HepG2 (cell line): Measurements from ENCODE around the gene CFAP92.

ENCODE experiments used
- ATF6 ChIP-seq: sonication (generic); formaldehyde crosslinking; conservative IDR thresholded peaks from 2 replicates; pipeline ENCODE4 v1.4.0; 2020; ENCODE audit warnings: missing genetic modification reagents
- CBX2 ChIP-seq, 2 experiments: fragments of 200-600 bp in 1 of 2; sonication (generic); formaldehyde crosslinking in 1 of 2; IDR thresholded peaks; 2 replicates each; pipeline versions ENCODE4 v1.7.0 to v1.8.1; 2018 to 2022; ENCODE audit warnings: low read depth in 2 of 2, low read length in 1 of 2, mild to moderate bottlenecking in 1 of 2, missing genetic modification reagents in 1 of 2
- CTCF ChIP-seq: sonication (generic); formaldehyde crosslinking; IDR thresholded peaks from 2 replicates; pipeline ENCODE4 v1.5.0; 2020; ENCODE audit warnings: mild to moderate bottlenecking, missing genetic modification reagents, moderate library complexity
- POLR2A ChIP-seq, 2 experiments: IDR thresholded peaks; 2 replicates each; pipeline ENCODE4 v1.6.1; 2011; ENCODE audit warnings: low read depth in 2 of 2, low read length in 2 of 2, mild to moderate bottlenecking in 1 of 2, moderate library complexity in 1 of 2; ENCODE audit not compliant: insufficient read depth in 1 of 2

- TF ChIP-seq CBX2 (IDR thresholded peaks at IDR 0.05; ENCODE audit: low read depth, low read length) (no peak), CBX2 (CRISPR knock-in tag; IDR thresholded peaks at IDR 0.05; ENCODE audit: low read depth) (no peak), POLR2A (IDR thresholded peaks at IDR 0.05; ENCODE audit: insufficient read depth in 1 of 2, low read depth in 2 of 2, low read length in 2 of 2) (no peak), ATF6 (no peak), CTCF (CRISPR knock-in tag) (no peak)
Measured at GRCh38 chr3:128996726-128997125, 2.9 kb upstream of the CFAP92 start.
